ENCODE measurements around the gene OR1D2.
"Not testable (repeated sequence)": the region's sequence is repeated elsewhere in the genome, so short reads cannot be mapped to it uniquely, and the experiment has no call there.

DNA sequence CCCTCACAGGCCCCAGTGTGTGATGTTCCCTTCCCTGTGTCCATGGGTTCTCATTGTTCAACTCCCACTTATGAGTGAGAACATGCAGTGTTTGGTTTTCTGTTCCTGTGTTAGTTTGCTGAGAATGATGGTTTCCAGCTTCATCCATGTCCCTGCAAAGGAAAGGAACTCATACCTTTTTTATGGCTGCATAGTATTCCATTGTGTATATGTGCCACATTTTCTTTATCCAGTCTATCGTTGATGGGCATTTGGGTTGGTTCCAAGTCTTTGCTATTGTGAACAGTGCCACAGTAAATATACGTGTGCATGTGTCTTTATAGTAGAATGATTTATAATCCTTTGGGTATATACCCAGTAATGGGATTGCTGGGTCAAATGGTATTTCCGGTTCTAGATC, 33.3 kb upstream of the OR1D2 start:
- TF ChIP-seq POLR2A (IDR thresholded peaks at IDR 0.05; ENCODE audit: insufficient read depth in 1 of 2, low read depth in 2 of 2, low read length in 2 of 2): not testable (repeated sequence)
- TF ChIP-seq, protein P1, sequence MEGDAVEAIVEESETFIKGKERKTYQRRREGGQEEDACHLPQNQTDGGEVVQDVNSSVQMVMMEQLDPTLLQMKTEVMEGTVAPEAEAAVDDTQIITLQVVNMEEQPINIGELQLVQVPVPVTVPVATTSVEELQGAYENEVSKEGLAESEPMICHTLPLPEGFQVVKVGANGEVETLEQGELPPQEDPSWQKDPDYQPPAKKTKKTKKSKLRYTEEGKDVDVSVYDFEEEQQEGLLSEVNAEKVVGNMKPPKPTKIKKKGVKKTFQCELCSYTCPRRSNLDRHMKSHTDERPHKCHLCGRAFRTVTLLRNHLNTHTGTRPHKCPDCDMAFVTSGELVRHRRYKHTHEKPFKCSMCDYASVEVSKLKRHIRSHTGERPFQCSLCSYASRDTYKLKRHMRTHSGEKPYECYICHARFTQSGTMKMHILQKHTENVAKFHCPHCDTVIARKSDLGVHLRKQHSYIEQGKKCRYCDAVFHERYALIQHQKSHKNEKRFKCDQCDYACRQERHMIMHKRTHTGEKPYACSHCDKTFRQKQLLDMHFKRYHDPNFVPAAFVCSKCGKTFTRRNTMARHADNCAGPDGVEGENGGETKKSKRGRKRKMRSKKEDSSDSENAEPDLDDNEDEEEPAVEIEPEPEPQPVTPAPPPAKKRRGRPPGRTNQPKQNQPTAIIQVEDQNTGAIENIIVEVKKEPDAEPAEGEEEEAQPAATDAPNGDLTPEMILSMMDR (CRISPR knock-in tag; IDR thresholded peaks at IDR 0.05): not testable (repeated sequence)
- TF ChIP-seq, protein P2, sequence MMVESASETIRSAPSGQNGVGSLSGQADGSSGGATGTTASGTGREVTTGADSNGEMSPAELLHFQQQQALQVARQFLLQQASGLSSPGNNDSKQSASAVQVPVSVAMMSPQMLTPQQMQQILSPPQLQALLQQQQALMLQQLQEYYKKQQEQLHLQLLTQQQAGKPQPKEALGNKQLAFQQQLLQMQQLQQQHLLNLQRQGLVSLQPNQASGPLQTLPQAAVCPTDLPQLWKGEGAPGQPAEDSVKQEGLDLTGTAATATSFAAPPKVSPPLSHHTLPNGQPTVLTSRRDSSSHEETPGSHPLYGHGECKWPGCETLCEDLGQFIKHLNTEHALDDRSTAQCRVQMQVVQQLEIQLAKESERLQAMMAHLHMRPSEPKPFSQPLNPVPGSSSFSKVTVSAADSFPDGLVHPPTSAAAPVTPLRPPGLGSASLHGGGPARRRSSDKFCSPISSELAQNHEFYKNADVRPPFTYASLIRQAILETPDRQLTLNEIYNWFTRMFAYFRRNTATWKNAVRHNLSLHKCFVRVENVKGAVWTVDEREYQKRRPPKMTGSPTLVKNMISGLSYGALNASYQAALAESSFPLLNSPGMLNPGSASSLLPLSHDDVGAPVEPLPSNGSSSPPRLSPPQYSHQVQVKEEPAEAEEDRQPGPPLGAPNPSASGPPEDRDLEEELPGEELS (CRISPR knock-in tag; IDR thresholded peaks at IDR 0.05): not testable (repeated sequence)
